GM18498 (cell line): ENCODE measurements around the gene YEATS4.
"Not testable (repeated sequence)": the region's sequence is repeated elsewhere in the genome, so short reads cannot be mapped to it uniquely, and the experiment has no call there.

Experiments
- ATAC-seq: cut with Tn5 transposase; IDR thresholded peaks from one replicate; pipeline ENCODE4 v1.9.1; 2021; ENCODE audit warnings: mild to moderate bottlenecking, moderate library complexity; ENCODE audit not compliant: unreplicated experiment

The YEATS4 gene

DNA sequence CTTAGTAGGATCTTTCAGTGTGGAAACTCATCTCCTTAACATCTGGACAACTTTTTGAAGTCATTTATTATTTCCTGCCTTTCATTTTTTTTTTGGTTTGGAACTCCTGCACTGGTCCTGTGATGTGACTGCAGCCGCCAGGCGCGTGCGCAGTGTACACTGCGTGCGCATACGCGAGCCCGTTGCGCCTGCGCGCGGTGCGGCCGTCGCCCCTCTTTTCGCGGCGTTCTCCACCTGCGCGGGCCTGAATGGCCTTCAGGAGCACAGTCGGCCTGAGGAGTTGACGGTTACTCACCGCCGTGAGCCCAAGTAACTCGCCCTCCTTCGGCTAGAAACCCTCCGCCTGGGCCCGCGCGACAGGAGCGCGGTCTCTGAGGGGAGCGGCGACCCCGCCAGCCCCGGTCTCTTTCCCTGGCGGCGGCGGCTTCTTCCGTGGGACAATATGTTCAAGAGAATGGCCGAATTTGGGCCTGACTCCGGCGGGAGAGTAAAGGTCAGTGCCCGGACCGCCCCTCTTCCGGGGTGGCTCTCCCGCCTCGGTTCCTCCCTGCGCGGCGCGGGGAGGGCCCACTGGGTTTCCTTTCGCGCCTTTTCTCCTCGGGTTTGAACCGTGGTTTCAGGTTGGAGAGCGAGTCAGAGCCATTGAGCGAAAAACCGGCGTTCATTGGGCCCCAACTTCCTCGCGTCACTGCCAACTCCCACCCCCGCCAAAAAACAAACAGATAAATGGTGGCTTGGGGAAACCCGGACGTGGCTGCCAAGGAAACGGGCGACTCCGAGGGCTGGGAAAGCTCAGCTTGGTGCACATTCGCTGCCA, at the start of gene YEATS4:
TSS of gene YEATS4 (plus strand) at position 213 of the 817 bp plus-strand sequence. CDS start at position 443, 230 bp downstream.
- peak; percentile 82 for ATAC-seq

DNA sequence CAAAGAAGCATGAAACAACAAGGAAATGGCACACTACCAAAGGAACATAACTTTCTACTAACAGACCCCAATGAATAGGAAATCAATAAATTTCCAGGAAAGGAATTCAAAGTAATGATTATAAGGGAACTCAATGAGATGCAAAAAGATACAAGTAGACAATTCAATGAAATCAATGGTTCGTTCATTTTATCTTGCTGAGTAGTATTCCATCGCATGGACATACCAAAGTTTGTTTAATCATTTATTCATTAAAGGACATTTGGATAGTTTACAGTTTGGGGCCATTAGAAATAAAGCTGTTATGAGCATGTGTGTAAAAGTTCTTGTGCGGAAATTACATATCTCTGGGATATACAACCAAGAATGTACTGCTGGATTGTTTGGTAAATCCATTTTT, 46.3 kb upstream of the YEATS4 start:
- ATAC-seq = no peak

DNA sequence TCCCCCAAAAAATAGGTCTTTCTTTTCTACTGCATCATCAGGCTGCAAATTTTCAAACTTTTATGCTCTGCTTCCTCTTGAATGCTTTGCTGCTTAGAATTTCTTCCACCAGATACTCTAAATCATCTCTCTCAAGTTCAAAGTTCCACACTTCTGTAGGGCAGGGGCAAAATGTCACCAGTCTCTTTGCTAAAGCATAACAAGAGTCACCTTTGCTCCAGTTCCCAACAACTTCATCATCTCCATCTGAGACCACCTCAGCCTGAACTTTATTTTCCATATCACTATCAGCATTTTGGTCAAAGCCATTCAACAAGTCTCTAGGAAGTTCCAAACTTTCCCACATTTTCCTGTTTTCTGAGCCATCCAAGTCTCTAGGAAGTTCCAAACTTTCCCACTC, 42.8 kb upstream of the YEATS4 start:
- ATAC-seq = not testable (repeated sequence)

DNA sequence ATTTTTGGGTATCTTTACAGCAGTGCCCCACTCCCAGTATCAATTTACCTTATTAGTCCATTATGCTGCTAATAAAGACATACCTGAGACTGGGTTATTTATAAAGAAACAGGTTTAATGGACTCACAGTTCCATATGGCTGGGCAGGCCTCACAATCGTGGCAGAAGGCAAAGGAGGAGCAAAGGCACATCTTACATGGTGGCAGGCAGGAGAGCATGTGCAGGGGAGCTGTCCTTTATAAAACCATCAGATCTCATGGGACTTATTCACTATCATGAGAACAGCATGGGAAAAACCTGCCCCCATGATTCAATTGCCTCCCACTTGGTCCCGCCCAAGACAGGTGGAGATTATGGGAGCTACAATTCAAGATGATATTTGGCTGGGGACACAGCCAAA, 42.3 kb upstream of the YEATS4 start:
- not testable (repeated sequence) for ATAC-seq

DNA sequence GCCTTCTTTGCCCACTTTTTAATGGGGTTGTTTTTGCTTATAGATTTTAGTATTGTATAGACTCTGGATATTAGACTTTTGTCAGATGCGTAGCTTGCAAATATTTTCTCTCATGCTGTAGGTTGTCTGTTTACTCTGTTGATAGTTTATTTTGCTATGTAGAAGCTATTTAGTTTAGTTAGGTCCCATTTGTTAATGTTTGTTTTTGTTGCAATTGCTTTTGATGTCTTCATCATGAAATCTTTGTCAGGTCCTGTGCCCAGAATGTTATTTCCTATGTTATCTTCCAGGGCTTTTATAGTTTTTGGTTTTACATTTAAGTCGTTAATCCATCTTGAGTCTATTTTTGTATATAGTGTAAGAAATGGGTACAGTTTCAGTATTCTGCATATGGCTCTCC, 41.3 kb upstream of the YEATS4 start:
- ATAC-seq = no peak

DNA sequence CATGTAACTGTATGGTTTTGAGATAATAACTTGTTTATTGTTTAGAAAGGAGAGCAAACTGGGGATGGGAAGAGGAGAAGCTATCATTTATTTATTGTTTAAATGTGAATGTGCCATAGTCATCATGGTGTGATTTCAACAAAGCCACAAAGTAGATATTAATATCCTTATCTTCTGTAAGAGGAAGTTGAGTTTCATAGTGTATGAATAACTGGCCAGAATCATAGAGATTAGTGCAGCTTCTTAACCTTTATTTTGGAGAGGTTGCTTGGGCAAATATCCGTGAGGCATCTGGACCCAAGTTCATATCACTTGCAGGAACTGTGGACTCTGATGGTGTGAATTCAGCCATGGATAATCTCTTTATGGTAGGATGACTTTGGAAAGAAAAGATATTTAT, 38.2 kb upstream of the YEATS4 start:
- ATAC-seq = no peak

DNA sequence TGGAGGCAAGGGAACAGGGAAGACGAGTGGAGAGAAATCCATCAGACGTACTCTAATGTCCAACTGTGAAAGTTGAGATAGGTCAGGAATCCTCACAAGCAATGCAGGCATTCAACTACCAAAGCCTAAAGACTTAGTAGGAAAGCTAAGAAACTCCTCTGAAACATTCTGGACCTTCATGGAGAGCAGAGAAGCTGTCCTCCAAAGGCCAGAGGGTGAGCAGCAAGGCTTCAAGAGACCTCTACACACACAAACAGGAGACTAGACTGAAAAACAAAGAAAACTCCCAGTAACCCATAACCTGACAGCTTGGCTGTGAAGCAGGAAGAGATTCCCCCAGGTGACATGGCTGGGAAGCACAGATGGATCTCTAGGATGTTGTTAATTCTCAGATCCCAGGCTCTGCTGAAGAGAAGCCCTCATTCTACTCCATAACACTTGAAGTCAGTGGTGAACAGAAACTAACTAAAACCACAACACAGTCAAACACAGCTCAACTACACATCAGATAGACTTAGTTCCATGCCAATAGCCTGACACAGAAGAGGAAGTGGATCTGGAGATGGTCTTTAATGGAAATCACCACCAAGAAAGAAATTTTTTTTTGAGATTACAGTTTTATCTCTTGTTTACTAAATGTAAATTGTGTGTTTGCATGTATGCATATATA, 34.6 kb upstream of the YEATS4 start:
- peak; percentile 96 for ATAC-seq

DNA sequence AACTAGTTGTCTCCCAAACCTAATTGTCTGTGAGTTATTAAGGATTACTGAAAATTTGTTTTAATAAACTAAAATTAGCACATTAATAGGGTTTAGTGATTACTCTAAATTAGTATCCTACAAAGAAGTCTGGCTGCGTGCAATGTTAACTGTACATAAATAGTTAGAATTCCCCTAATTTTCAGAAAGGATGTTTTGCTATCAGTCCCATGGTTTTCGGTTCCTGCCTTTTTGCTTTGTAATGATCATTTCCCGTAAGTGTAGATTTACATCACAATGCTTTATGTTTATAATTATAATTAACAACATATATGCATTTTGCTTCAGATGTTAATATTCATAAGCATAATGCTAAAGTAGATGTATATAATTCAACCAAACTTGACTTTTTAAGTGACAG, 31.1 kb upstream of the YEATS4 start:
- ATAC-seq = no peak

DNA sequence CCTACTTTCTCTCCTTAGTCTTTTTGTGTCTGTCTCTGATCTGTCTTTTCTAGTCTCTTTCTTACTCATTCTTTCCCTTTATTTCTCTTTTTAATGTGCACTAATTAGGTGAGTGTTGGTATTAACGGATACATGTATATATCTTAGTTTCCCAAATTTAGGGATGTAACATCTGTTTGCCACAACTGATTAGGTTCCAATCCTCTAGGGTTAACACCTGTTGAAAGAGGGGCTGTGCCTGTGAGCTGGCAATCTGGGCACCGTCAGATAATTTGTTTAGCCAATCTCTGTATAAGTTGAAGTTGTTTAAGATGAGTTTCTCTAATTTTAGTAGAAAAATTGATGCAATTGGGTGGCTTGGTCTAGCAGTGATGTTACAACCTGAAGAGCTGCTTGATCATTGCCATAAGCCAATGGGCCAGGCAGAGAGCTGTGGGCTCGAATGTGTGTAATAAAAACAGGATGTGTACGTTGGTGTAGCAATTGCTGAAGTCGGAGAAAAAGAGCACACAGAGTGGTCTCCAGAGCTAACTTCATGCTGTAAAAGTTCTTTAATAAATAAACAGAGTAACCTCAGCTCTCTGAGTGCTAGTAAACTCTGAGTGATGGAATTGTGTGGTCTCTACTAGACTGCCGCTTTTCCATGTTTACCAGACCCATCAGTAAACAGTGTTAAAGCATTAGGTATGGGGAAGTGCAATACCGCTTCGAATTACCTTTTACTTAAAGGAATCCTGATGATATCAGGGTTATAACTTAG, 29.7 kb upstream of the YEATS4 start:
- no peak for ATAC-seq

DNA sequence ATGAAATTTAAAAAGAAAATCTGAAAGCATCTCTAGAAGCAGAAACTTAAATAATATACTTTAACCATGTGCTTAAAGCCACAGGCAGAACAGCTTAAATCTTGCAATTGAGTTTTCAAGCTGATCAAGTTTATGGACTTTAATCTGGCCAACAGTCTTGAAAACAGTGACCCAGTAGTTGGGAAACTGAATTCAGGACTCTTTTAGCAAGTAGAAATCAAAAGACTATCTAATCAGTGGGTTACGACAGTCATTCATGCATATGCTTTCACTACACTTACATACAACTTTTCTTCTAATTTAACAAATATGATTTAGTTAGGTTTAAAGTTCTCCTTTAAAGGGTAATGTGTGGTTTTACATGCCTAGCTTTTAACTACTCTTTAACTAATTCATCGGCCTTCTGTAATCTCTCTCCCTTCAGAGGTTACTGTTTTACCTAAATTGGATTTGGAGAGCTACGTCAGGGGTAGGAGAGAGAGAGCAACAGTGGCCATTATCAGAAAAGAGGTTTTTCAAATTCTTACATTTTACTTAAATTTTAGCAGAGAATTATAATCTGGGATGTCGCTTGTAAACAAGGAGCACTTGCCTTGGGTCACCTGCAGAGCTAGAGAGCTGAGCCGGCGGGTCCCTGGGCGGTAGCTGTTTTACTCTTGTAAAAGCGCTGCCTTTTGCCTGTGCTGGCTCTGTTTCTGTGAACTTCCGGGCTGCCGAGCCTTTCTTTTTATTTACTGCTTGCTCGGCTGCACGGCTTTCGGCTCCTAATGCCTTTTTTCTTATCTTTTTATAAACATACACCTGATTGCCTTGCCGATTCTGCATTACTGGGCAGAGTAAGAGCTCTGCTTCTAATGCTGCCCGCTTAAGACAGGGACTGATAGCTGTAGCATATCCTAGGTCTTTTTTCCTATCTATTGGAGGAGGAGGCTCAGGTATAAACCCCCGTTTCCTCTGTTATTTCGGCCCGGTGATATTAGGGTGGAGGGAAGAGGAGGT, 28.8 kb upstream of the YEATS4 start:
- peak; percentile 80 for ATAC-seq

DNA sequence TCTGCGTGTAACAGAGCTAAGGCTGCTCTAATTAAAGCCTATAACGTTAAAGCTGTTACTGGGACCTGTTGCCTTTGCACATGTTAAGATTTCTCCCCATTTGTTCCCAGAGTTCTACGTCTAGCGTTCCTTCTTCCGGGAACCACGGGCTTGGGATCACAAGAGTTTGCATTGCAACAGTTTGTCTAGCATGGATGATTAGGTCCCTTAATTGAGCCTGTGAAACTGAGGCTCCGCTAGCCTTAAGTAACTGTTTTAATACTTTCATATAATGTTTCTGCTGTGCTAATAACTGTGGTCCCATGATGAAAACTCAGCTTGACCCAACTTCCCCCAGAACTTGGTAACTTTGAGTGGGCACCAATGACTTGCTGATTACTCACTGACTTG, 28.0 kb upstream of the YEATS4 start:
- ATAC-seq = no peak

DNA sequence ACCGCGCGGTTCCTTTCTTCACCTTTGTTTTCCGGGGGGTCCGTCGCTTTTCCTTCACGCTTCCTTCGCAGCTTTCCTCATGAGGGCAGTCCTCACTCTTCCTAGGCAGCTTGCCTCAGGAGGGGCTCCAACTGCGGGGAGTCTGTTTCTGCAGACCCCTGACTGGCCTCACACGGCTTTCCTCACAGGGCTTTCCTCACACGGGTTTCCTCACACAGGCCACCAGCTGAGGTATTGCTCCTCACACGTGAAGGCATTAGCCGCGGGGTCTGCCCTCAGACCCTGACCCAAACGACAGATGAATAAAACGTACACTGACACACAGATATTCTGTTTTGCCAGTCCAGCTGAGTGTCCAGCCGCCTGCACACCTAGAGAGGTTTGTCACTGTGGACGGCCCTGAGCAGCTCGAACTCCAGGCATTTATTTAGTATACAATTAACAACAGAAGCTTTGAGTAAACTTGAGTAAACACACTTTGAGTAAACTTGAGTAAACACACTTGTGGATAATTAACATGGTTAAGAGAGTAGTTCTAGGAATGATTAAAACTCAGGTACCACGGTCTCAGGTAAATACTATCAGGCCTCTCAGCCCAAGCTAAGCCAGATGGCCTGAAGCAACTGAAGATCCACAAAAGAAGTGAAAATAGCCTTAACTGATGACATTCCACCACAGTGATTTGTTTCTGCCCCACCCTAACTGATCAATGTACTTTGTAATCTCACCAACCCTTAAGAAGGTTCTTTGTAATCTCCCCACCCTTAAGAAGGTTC, 27.4 kb upstream of the YEATS4 start:
- ATAC-seq = no peak

DNA sequence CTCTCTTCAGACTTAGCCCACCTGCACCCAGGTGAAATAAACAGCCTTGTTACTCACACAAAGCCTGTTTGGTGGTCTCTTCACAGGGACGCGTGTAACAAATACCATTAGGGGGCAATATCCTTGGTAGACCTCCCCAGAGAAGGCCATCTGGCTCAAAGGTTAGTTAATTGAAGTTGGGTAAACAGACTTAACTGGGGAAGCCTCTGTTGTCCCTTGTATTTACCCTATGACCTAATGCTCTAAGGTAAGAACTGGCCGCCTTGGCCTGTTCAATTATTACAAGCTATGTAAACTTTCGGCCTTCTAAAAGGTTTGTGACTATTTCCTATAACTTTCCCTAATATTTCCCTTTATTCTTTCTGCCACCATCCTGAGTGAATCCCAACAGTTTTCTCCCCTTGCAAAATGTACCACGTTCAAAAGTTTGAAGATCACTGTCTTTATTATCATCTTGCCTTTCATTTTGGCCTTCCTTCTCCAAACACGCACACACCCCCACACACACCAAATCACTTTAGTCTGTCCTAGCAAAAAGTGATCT, 26.7 kb upstream of the YEATS4 start:
- ATAC-seq = no peak

DNA sequence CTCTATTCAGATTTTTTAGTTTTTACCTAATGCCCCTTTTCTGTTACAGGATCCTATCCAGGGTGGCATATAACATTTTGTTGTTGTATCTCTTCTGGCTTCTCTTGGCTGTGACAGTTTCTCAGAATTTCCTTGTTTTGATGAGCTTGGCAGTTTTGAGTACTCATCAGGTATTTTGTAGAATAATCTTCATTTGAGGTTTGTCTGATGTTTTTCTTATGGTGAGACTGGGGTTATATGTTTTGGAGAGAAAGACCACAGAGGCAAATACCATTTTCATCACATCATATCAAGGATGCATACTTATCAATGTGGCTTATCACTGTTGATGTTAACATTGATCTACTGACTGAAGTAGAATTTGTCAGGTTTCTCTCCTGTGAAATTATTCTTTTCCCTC, 25.4 kb upstream of the YEATS4 start:
- ATAC-seq = no peak

DNA sequence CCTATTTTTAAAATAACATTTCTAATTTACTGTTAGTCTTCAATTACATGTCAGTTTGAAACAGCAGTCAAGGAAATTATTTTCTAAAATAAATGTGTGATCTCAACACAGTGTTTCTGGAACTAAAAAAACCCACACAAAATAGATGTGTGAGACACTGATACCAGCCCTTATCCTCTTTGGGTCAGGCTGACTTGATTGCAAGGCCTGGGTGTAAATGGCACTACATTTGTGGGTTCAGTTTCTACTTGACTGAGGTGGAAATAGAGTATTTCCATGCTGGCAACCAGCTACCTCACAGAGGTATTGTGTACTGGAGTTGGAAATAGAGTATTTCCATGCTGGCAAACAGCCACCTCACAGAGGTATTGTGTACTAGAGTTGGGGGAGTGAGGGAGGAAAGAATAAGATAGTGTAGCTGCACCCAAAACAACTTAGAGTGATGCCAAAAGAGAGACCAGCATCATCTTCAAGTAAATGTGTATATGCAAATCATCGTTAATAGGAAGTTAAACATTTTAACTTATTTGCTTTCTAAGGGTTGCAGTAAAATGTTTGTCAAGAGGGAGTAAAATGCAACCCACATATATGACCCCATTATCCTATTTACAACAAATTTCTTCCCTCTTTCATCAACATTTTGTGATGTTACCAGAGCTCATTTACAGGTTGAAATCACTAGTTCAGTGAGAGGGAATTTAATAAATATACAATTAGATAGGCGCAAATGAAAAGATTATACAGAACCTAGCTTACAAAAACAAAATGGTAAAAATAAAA, 22.0 kb upstream of the YEATS4 start:
- no peak for ATAC-seq

DNA sequence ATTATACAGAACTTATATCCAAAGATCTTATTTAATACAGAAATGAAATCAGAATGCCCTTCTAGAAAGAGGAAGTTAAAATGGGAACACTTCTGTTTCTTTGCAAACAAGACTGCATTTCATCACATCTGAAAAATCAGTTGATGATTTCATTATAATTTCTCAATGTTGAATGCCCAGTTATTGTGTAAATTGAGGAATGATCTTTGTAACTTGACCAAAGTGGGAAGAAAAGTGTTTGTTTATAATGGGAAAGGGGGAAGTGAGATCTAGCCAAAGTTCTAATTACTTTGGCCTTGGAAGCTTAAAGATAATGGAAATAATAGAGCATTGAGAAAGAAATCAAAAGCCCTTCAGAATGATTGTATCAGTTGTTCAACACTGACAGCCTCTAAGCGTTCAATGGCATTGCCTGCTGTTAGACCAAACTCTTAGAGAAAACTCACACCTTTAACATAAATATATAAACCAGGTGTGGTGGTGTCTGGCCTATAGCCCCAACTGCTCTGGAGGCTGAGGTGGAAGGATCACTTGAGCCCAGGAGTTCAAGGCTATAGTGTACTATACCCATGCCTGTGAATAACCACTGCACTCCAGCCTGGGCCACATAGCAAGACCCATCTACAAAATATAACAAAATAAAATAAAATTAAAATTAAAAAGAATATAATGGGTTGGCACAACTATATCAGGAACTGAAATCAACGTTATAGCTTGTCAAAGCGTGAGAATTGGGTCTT, 21.3 kb upstream of the YEATS4 start:
- no peak for ATAC-seq

DNA sequence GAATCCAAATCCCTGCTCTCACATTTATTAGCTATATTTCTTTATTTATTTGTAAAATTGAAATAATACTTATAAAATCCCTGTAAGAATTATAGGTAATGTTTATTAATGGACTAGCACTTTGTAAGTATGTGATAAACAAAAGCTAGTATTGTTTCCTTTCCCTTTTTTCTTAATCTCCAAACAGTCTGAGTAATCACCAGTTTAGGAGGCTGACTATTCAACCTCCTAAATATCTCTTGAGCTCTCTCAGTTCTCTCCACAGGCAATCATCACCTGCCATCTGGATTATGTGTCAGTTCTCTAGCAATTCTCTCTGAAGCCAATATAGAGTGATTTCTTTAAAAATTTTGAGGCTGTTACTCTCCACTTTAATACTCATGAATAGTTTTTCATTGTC, 20.6 kb upstream of the YEATS4 start:
- no peak for ATAC-seq

DNA sequence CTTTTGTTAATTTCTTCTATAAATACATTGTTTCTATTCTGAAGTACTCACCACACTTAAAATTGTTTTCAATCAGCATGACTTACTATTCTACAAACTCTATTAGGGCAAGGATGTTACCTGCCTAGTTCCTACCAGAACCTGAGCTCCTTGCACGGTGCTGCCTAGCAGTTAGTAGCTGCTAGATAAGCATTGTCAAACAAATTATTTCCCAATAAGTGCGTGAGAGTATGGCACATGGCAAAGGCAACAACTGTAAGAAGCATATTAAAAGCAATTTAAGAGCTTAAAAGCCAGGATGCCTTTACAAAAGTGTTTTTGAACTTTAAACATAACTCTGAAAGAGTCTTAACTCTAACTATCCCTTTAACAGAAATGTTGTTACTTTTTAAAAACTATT, 19.5 kb upstream of the YEATS4 start:
- no peak for ATAC-seq
